Right lobe of liver (tissue), 6 donors: ENCODE measurements around the gene NEUROD1. TPM values are rescaled to one million over a fixed set of nuclear protein-coding genes. Genes with fewer than 3 reads are reported as not detected.

Experiments
- ATAC-seq, 4 donors: fragments of 200-7000 bp; cut with Tn5 transposase; one replicate each; pipeline ENCODE4 v1.9.1; 2020; ENCODE audit warnings: mild to moderate bottlenecking in 4 of 4, moderate library complexity in 4 of 4
- DNase-seq, 3 donors: peaks; one replicate each; pipeline ENCODE4 v3.0.0-alpha.2; 2020
- H3K27ac ChIP-seq, 3 donors: fragments of 200-600 bp; one replicate each; pipeline ENCODE4 v1.8.0; 2022
- H3K27me3 ChIP-seq, 2 donors: fragments of 200-600 bp; one replicate each; pipeline ENCODE4 v1.8.0; 2022
- H3K36me3 ChIP-seq, 4 donors: fragments of 200-600 bp; sonication (generic) in 1 of 4; one replicate each; pipeline versions ENCODE4 v1.5.1 to v1.8.0; 2017 to 2022; ENCODE audit warnings: control low read depth in 1 of 4
- H3K4me1 ChIP-seq, 4 donors: fragments of 200-600 bp; sonication (generic) in 1 of 4; one replicate each; pipeline versions ENCODE4 v1.5.1 to v1.8.0; 2017 to 2022; ENCODE audit warnings: control low read depth in 1 of 4
- H3K4me3 ChIP-seq, 3 donors: fragments of 200-600 bp; one replicate each; pipeline ENCODE4 v1.8.0; 2022
- H3K9me3 ChIP-seq, 4 donors: fragments of 200-600 bp; sonication (generic) in 1 of 4; one replicate each; pipeline versions ENCODE4 v1.5.1 to v1.8.0; 2017 to 2022; ENCODE audit warnings: control low read depth in 1 of 4
- POLR2A ChIP-seq: fragments of 450-650 bp; IDR thresholded peaks from one replicate; pipeline ENCODE4 v1.6.1; 2017; ENCODE audit warnings: antibody characterized with exemption, mild to moderate bottlenecking
- WGBS: methylation state at CpG from one replicate; pipeline ENCODE4 v1.1.6; 2018; ENCODE audit warnings: low coverage, low lambda C conversion rate; ENCODE audit not compliant: insufficient coverage; ENCODE audit errors: missing lambda C conversion rate; 5-methylcytosine and 5-hydroxymethylcytosine counted together
- intact Hi-C, 2 donors: fragments of 100-400 bp; cut with DNase I; formaldehyde crosslinking; loops; one replicate each; pipeline versions ENCODE4 v1.11.2 to v1.14.1; 2022
- total RNA-seq, 6 experiments: library from RNA; depleted of rRNA in 2 of 6; stranded (reverse); fragments of >200 nt in 2 of 6; fragmentation: NEBNext Ultra II Directional in 3 of 6; extraction: Animal tissue kit (Norgen Biotek cat#: 25700) in 3 of 6; gene quantifications; one replicate each; pipeline versions ENCODE4 v1.1.0 to v1.2.4, GENCODE V29; 2016 to 2023
- TF ChIP-seq, protein P1 (sequence below), 4 donors: fragments of 200-600 bp in 3 of 4; fragments of 450-650 bp in 1 of 4; IDR thresholded peaks; one replicate each; pipeline versions ENCODE4 v1.5.1 to v1.8.0; 2016 to 2022; ENCODE audit warnings: antibody characterized with exemption in 4 of 4, mild to moderate bottlenecking in 2 of 4
- donor health status: DM: no; HTN: yes; CAD: no.
- donor health status: DM: no; HTN: no; CAD: no.
- donor health status: DM: no; HTN: no; CAD: no.
- donor health status: DM: no; HTN: yes; CAD: no.
- donor health status: DM: no; HTN: yes; CAD: no.

Gene NEUROD1
- total RNA-seq, 6 experiments from 2014 or later = not detected

DNA sequence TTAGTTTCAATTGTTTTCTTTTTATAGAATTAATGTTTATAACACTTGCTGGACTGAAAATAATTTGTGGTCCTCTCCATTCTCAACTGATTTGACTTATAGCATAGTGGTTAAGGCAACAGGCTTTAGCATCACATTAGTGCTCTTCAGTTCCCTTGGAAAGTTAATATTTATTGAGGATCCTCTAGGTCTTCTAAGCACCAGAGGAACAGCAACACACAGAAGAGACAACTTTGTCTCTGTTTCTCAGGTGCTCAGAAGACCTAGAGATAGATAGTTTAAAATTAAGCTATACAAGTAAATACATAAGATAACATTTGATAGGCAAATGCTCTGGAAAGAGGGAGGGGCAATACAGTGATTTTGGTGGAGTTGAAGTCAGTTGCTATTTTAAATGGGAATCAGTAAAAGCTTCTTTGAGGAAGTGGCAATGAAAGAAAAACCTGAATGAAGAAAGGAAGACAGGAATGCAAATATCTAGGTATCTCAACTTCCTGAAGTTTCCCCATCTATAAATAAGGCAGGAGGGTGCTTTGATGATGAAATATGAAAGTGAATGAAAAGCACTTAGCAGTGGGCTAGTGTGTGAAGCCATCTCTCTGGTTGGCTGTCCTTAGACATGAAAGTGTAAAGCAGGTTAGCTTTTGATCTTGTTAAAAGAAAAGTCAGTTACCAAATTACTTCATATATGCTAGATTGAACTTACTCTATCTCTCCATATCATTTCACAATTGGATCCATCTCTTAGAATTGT lies 7.9 kb downstream of the NEUROD1 start:
- ATAC-seq = no peak

DNA sequence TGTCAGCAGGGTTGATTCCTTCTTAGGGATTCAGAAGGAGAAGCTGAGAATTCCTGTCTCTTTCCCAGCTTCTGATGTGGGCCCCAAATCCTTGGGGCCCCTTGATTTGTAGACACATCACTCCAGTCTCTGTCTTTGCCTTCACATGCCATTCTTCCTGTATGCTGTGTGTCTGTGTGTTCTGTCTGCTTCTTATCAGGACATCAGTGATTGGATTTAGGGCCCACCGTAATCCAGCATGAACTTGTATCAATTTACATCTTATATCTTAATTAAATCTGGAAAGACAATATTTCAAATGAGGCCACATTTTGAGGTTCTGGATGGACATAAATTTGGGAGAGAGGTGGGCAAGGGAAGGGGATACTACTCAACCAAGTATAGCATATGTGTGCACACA lies 9.7 kb downstream of the NEUROD1 start:
- 80% methylated on average over 1 of the region's 1 CpG for WGBS
- no peaks in the 10 kb centered on the region for H3K27me3 ChIP-seq

More for the DNA sequence above, 7.9 kb downstream of the NEUROD1 start:
- Histone ChIP-seq H3K4me1 (peaks cover 0 to 4% (median 0%) of the 10 kb centered on the region in 4 donors), H3K27ac (no peak overlapping the region), H3K9me3 (no peaks in the 10 kb centered on the region), H3K36me3 (no peaks in the 10 kb centered on the region), H3K27me3 (no peaks in the 10 kb centered on the region), H3K4me3 (no peak overlapping the region)
- TF ChIP-seq, protein P1, sequence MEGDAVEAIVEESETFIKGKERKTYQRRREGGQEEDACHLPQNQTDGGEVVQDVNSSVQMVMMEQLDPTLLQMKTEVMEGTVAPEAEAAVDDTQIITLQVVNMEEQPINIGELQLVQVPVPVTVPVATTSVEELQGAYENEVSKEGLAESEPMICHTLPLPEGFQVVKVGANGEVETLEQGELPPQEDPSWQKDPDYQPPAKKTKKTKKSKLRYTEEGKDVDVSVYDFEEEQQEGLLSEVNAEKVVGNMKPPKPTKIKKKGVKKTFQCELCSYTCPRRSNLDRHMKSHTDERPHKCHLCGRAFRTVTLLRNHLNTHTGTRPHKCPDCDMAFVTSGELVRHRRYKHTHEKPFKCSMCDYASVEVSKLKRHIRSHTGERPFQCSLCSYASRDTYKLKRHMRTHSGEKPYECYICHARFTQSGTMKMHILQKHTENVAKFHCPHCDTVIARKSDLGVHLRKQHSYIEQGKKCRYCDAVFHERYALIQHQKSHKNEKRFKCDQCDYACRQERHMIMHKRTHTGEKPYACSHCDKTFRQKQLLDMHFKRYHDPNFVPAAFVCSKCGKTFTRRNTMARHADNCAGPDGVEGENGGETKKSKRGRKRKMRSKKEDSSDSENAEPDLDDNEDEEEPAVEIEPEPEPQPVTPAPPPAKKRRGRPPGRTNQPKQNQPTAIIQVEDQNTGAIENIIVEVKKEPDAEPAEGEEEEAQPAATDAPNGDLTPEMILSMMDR (IDR thresholded peaks at IDR 0.05) = no peak
- no peak for TF ChIP-seq POLR2A
- intact Hi-C loops = no loop called here
- DNase-seq = no peak

DNA sequence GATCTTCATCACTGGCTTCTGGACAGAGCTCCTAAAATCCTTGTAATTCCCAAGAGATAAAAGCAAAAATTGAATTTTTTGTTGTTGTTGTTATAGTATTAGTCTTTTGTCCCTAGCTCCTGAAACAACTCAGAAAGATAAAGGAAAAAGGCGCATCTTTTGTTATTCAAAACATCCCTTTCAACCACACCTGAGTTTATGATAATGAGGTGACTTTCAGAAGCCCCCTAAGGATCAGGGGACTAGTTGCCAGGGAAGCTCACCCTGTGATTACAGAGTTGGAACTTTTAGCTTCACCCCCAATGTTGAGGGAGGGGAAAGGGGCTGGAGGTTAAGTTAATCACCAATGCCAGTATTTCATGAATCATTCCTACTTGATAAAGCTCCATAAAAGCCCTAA lies 13.1 kb downstream of the NEUROD1 start:
- no peaks in the 10 kb centered on the region for H3K27me3 ChIP-seq
- no peak for TF ChIP-seq POLR2A
- TF ChIP-seq, protein P1 (IDR thresholded peaks at IDR 0.05) = no peak
- no peak for DNase-seq
- 31% methylated on average over 1 of the region's 1 CpG for WGBS
- no peaks in the 10 kb centered on the region for H3K36me3 ChIP-seq
- H3K9me3 ChIP-seq = no peaks in the 10 kb centered on the region
- no peaks in the 10 kb centered on the region for H3K4me1 ChIP-seq
- no peak overlapping the region for H3K27ac ChIP-seq
- H3K4me3 ChIP-seq = no peak overlapping the region
- intact Hi-C loops = no loop called here
- ATAC-seq = no peak

More for the DNA sequence above, 9.7 kb downstream of the NEUROD1 start:
- DNase-seq (no peak), ATAC-seq (no peak)
- intact Hi-C loops = no loop called here
- no peak overlapping the region for H3K27ac ChIP-seq
- TF ChIP-seq POLR2A = no peak
- TF ChIP-seq, protein P1 (IDR thresholded peaks at IDR 0.05) = no peak
- H3K4me1 ChIP-seq = no peaks in the 10 kb centered on the region
- H3K36me3 ChIP-seq = no peaks in the 10 kb centered on the region
- no peak overlapping the region for H3K4me3 ChIP-seq
- H3K9me3 ChIP-seq = no peaks in the 10 kb centered on the region

DNA sequence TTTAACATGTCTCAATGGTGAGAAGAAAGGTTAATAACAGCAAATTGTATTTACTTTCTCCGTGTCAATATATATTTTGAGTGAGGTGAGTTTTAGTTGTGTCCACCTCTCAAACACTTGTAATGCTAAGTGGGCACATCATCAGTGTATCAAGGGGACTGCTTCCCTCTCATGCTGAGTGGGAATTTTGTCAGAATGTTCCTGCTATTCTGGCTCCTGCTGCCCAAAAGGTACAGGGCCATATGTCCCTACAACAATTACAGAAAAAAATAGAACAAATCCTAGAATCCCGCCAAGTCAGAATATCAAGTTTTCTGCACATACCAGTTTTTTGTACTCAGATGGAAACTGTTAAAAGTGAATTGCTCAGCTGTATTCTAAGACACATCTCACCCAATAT lies 18.0 kb downstream of the NEUROD1 start:
- Histone ChIP-seq H3K27me3 (no peaks in the 10 kb centered on the region), H3K4me3 (no peak overlapping the region), H3K27ac (no peak overlapping the region), H3K9me3 (no peaks in the 10 kb centered on the region), H3K36me3 (no peaks in the 10 kb centered on the region), H3K4me1 (no peaks in the 10 kb centered on the region)
- ATAC-seq (no peak), DNase-seq (no peak)
- WGBS = 67% methylated on average over 2 of the region's 2 CpGs
- TF ChIP-seq, protein P1 (IDR thresholded peaks at IDR 0.05) = no peak
- no peak for TF ChIP-seq POLR2A
- intact Hi-C loops = no loop called here
